Psoas muscle (tissue), 8 donors: ENCODE data around the gene ALOX15B. TPM values are rescaled to one million over a fixed set of nuclear protein-coding genes. Genes with fewer than 3 reads are reported as not detected.

ENCODE experiments used
- ATAC-seq, 4 donors: fragments of 200-7000 bp; cut with Tn5 transposase; one replicate each; pipeline ENCODE4 v1.9.1; 2020; ENCODE audit warnings: moderate library complexity in 3 of 4, mild to moderate bottlenecking in 2 of 4
- DNase-seq, 2 donors: peaks; one replicate each; pipeline ENCODE4 v3.0.0-alpha.2; 2020
- H3K27ac ChIP-seq: fragments of 200-600 bp; one replicate; pipeline ENCODE4 v1.8.0; 2022
- H3K27me3 ChIP-seq, 3 donors: fragments of 200-600 bp in 1 of 3; one replicate each; pipeline versions ENCODE4 v1.6.1 to v1.8.0; 2013 to 2022; ENCODE audit warnings: low read length in 2 of 3, mild to moderate bottlenecking in 2 of 3, moderate library complexity in 1 of 3; ENCODE audit not compliant: insufficient read depth in 3 of 3
- H3K36me3 ChIP-seq, 2 donors: fragments of 200-600 bp in 1 of 2; one replicate each; pipeline versions ENCODE4 v1.6.1 to v1.8.0; 2013 to 2022; ENCODE audit warnings: low read depth in 1 of 2, mild to moderate bottlenecking in 1 of 2, moderate library complexity in 1 of 2; ENCODE audit not compliant: insufficient read depth in 1 of 2
- H3K4me1 ChIP-seq: fragments of 200-600 bp; one replicate; pipeline ENCODE4 v1.8.0; 2022
- H3K4me3 ChIP-seq: fragments of 200-600 bp; one replicate; pipeline ENCODE4 v1.8.0; 2022; ENCODE audit warnings: mild to moderate bottlenecking
- H3K9me3 ChIP-seq: fragments of 200-600 bp; one replicate; pipeline ENCODE4 v1.8.0; 2022
- CTCF ChIP-seq: fragments of 200-600 bp; IDR thresholded peaks from one replicate; pipeline ENCODE4 v1.8.0; 2022; ENCODE audit warnings: antibody characterized with exemption
- WGBS, 3 donors: extraction: QIAGEN DNeasy Blood & Tissue Kit; methylation state at CpG; one replicate each; pipeline versions ENCODE4 v1.1.6 to v1.1.7; 2013; 5-methylcytosine and 5-hydroxymethylcytosine counted together
- intact Hi-C, 2 donors: fragments of 100-400 bp; cut with DNase I; formaldehyde crosslinking; loops; one replicate each; pipeline versions ENCODE4 v1.11.0 to v1.14.2; 2022
- polyA plus RNA-seq, 3 donors: library from polyadenylated mRNA; stranded (reverse); fragments of 200-250 nt; gene quantifications; one replicate each; pipeline ENCODE4 v1.2.3, GENCODE V29; 2013
- total RNA-seq, 4 donors: library from RNA; stranded (reverse); fragmentation: NEBNext Ultra II Directional in 2 of 4; extraction: Animal tissue kit (Norgen Biotek cat#: 25700) in 2 of 4; gene quantifications; one replicate each; pipeline versions ENCODE4 v1.2.1 to v1.2.4, GENCODE V29; 2021 to 2023
- donor health status: healthy with polysubstance abuse.
- donor health status: DM: no; HTN: no; CAD: no; lungs with moderate emphysema.
- donor health status: Bipolar disorder and iron deficiency.
- donor health status: healthy.
- donor health status: DM: yes; HTN: yes; CAD: no.
- donor health status: DM: no; HTN: no; CAD: no.
- donor health status: DM: no; HTN: no; CAD: no.
- donor health status: DM: yes; HTN: yes; CAD: no.

The ALOX15B gene
- total and polyA plus RNA-seq, 7 donors = 0.09 to 1.1 (median 0.32) TPM; not detected in 2

GRCh38 chr17:8044819-8045810, 6.3 kb downstream of the ALOX15B start:
- Histone ChIP-seq H3K27ac (no peak overlapping the region), H3K9me3 (no peaks in the 10 kb centered on the region), H3K4me3 (no peak overlapping the region), H3K27me3 (peaks cover 0 to 10% (median 0%) of the 10 kb centered on the region in 3 donors), H3K36me3 (no peaks in the 10 kb centered on the region), H3K4me1 (no peaks in the 10 kb centered on the region)
- 71 to 73% (median 73%) methylated on average over 24 of the region's 24 CpGs for WGBS, 3 donors
- ATAC-seq (no peak), DNase-seq (no peak)
- intact Hi-C loops = loop anchor here (5.0 to 10.0 kb wide), 2 partner anchors 130 to 138 kb away; partner anchors contain the start of gene RNF227 (in 1 of the 2)
- TF ChIP-seq CTCF = no peak

- Histone ChIP-seq H3K27me3 (peaks cover 0 to 10% (median 0%) of the 10 kb centered on the region in 3 donors), H3K4me3 (no peak overlapping the region), H3K36me3 (no peaks in the 10 kb centered on the region), H3K9me3 (no peaks in the 10 kb centered on the region), H3K4me1 (no peaks in the 10 kb centered on the region), H3K27ac (no peak overlapping the region)
- ATAC-seq (no peak), DNase-seq (no peak)
- TF ChIP-seq CTCF = no peak
- WGBS, 3 donors = 74 to 82% (median 75%) methylated on average over 11 of the region's 11 CpGs
- intact Hi-C loops = loop anchor here in 1 of 2 donors (10.0 kb wide), 1 partner anchor 132 kb away; the partner anchor contains the start of gene RNF227
Observed at GRCh38 chr17:8046306-8046928, 7.6 kb downstream of the ALOX15B start.

- no peak for TF ChIP-seq CTCF
- Histone ChIP-seq H3K36me3 (no peaks in the 10 kb centered on the region), H3K9me3 (no peaks in the 10 kb centered on the region), H3K4me1 (no peaks in the 10 kb centered on the region), H3K4me3 (no peak overlapping the region), H3K27me3 (peaks cover 0 to 10% (median 0%) of the 10 kb centered on the region in 3 donors), H3K27ac (no peak overlapping the region)
- WGBS, 3 donors = 76 to 83% (median 81%) methylated on average over 23 to 24 of the region's 24 CpGs
- no peak for DNase-seq
- intact Hi-C loops = loop anchor here in 1 of 2 donors (10.0 kb wide), 1 partner anchor 132 kb away; the partner anchor contains the start of gene RNF227
- no peak for ATAC-seq
Observed at GRCh38 chr17:8046929-8047768, 8.3 kb downstream of the ALOX15B start.

GRCh38 chr17:8047769-8048110, 8.9 kb downstream of the ALOX15B start:
- no peaks in the 10 kb centered on the region for H3K4me1 ChIP-seq
- no peak for DNase-seq
- H3K27ac ChIP-seq = no peak overlapping the region
- H3K4me3 ChIP-seq = no peak overlapping the region
- H3K36me3 ChIP-seq = no peaks in the 10 kb centered on the region
- intact Hi-C loops = loop anchor here in 1 of 2 donors (10.0 kb wide), 1 partner anchor 133 kb away; the partner anchor contains the start of gene RNF227
- ATAC-seq = no peak
- WGBS, 3 donors = 86 to 91% (median 89%) methylated on average over 4 of the region's 4 CpGs
- no peak for TF ChIP-seq CTCF
- peaks cover 0 to 10% (median 0%) of the 10 kb centered on the region in 3 donors for H3K27me3 ChIP-seq
- H3K9me3 ChIP-seq = no peaks in the 10 kb centered on the region
